ENCODE results near the gene STUB1. TPM values are rescaled to one million over a fixed set of nuclear protein-coding genes. Genes with fewer than 3 reads are reported as not detected.

Gene STUB1
- polyA plus RNA-seq, 2 of the 4 experiments (the other 2 are of a cell fraction): 60.6 to 93.5 TPM

GRCh38 chr16:717450-718245, 37.4 kb downstream of the STUB1 start:
- Histone ChIP-seq H3K9me3 (no peaks in the 10 kb centered on the region), H3K4me2 (peak overlapping the region; percentile 94; the same call in 1 of the 3 replicates), H3K4me3 (no peak overlapping the region), H3K4me1 (peaks cover 67% of the 10 kb centered on the region), H3K27ac (peak overlapping the region in 1 of 2 experiments; percentile 99; a peak in 3 of 6 replicates)
- DNase-seq (ENCODE audit: low read depth in 1 of 2, low spot score in 1 of 2) (no peak), FAIRE-seq (no peak), ATAC-seq (no peak)
- WGBS (ENCODE audit: missing lambda C conversion rate): 88% methylated on average over 30 of the region's 32 CpGs
- TF ChIP-seq REST (IDR thresholded peaks at IDR 0.05) (no peak), FOSB (CRISPR knock-in tag; IDR thresholded peaks at IDR 0.05) (no peak), ZFP36 (IDR thresholded peaks at IDR 0.05; ENCODE audit: borderline replicate concordance, partially characterized antibody) (no peak), CBX8 (IDR thresholded peaks at IDR 0.05) (no peak), RAD21 (conservative IDR thresholded peaks at IDR 0.05 in 1 of 2, IDR thresholded peaks at IDR 0.05 in 1 of 2) (no peak), SREBF2 (IDR thresholded peaks at IDR 0.05) (no peak), HOXA7 (CRISPR knock-in tag; IDR thresholded peaks at IDR 0.05) (no peak), ATOH8 (CRISPR knock-in tag; IDR thresholded peaks at IDR 0.05; ENCODE audit: low read depth) (no peak)
- ChIA-PET CTCF (interaction anchor here (2.1 to 25.1 kb wide), 5 partner anchors 10 to 69 kb away, joined by 7 to 656 read pairs (median 15); partner anchors contain the start of genes ANTKMT, CCDC78, CHTF18 and CIAO3), POLR2A (no interaction called here)

GRCh38 chr16:718389-718788, 38.2 kb downstream of the STUB1 start:
- Histone ChIP-seq H3K27ac (peak overlapping the region in 1 of 2 experiments; percentile 99; a peak in 2 of 6 replicates), H3K4me1 (peaks cover 62% of the 10 kb centered on the region)
- no peak for ATAC-seq

GRCh38 chr16:718922-719321, 38.7 kb downstream of the STUB1 start:
- no peaks in the 10 kb centered on the region for H3K9me3 ChIP-seq
- DNase-seq (ENCODE audit: low read depth in 1 of 2, low spot score in 1 of 2): no peak
- TF ChIP-seq PBX3 (IDR thresholded peaks at IDR 0.05) (peak; percentile 16; the same call in 1 of the 2 replicates), HDAC2 (IDR thresholded peaks at IDR 0.05) (no peak)
- ChIA-PET POLR2A (no interaction called here), CTCF (interaction anchor here (3.9 to 28.0 kb wide), 3 partner anchors 4 to 67 kb away, joined by 29 to 656 read pairs (median 656); partner anchors contain the start of genes ANTKMT, CCDC78, CIAO3 and FBXL16)
- H3K4me1 ChIP-seq: peaks cover 57% of the 10 kb centered on the region
- ATAC-seq: no peak
- H3K4me3 ChIP-seq: no peak overlapping the region
- H3K4me2 ChIP-seq: peak overlapping the region; percentile 94
- H3K27ac ChIP-seq: peak overlapping the region; percentile 8 to 98; a peak in 3 of 6 replicates
- FAIRE-seq: no peak
- 85% methylated on average over 6 of the region's 6 CpGs for WGBS (ENCODE audit: missing lambda C conversion rate)

More at GRCh38 chr16:718389-718788, 38.2 kb downstream of the STUB1 start:
- Histone ChIP-seq H3K9me3 (no peaks in the 10 kb centered on the region), H3K4me3 (no peak overlapping the region), H3K4me2 (no peak overlapping the region; the same call in 2 of the 3 replicates)
- ChIA-PET CTCF (interaction anchor here (12.2 to 28.0 kb wide), 3 partner anchors 4 to 68 kb away, joined by 169 to 656 read pairs (median 656); partner anchors contain the start of genes ANTKMT, CCDC78, CHTF18 and CIAO3), POLR2A (no interaction called here)
- DNase-seq (ENCODE audit: low read depth in 1 of 2, low spot score in 1 of 2) (no peak), FAIRE-seq (no peak)
- no peak for TF ChIP-seq HOXA7 (CRISPR knock-in tag; IDR thresholded peaks at IDR 0.05)
- 0 out of 2 replicates have a peak, but pooled peaks have one; percentile 23 for TF ChIP-seq POLR2A (IDR thresholded peaks at IDR 0.05; ENCODE audit: low read length)
- WGBS (ENCODE audit: missing lambda C conversion rate): 87% methylated on average over 7 of the region's 9 CpGs
